ENCODE results near the gene NELFCD.
"Not testable (repeated sequence)": the region's sequence is repeated elsewhere in the genome, so short reads cannot be mapped to it uniquely, and the experiment has no call there.

The NELFCD gene

GRCh38 chr20:58975353-58975752, 5.7 kb upstream of the NELFCD start:
- no peak for DNase-seq

GRCh38 chr20:58976061-58976730, 4.9 kb upstream of the NELFCD start:
- no peak for DNase-seq

- DNase-seq, result no peak
These were observed 2.5 kb upstream of the NELFCD start for GRCh38 chr20:58978351-58979190.

GRCh38 chr20:58981628-58982364, 740 bp downstream of the NELFCD start:
- no peak for DNase-seq

- peak; percentile 55 for DNase-seq
These were observed 1.5 kb downstream of the NELFCD start for GRCh38 chr20:58982406-58983114.

- not testable (repeated sequence) for DNase-seq
These were observed 2.0 kb downstream of the NELFCD start for GRCh38 chr20:58983115-58983468.

GRCh38 chr20:58984691-58985090, 3.6 kb downstream of the NELFCD start:
- DNase-seq, result no peak

GRCh38 chr20:58985656-58986055, 4.6 kb downstream of the NELFCD start:
- DNase-seq, result no peak

GRCh38 chr20:58986286-58986967, 5.4 kb downstream of the NELFCD start:
- DNase-seq, result no peak

- no peak for DNase-seq
These were observed 6.0 kb downstream of the NELFCD start for GRCh38 chr20:58986968-58987517.

- DNase-seq, result no peak
These were observed 6.9 kb downstream of the NELFCD start for GRCh38 chr20:58987790-58988564.

GRCh38 chr20:58988565-58988882, 7.5 kb downstream of the NELFCD start:
- DNase-seq, result no peak

- DNase-seq, result no peak
These were observed 8.1 kb downstream of the NELFCD start for GRCh38 chr20:58989196-58989595.

GRCh38 chr20:58990651-58991445, 9.8 kb downstream of the NELFCD start:
- no peak for DNase-seq

GRCh38 chr20:58991715-58992114, 10.7 kb downstream of the NELFCD start:
- no peak for DNase-seq

GRCh38 chr20:58992911-58993310, 11.9 kb downstream of the NELFCD start:
- DNase-seq, result no peak

- no peak for DNase-seq
These were observed 12.5 kb downstream of the NELFCD start for GRCh38 chr20:58993332-58994248.

- DNase-seq, result no peak
These were observed 13.5 kb downstream of the NELFCD start for GRCh38 chr20:58994390-58995159.
